NB4 (cell line): ENCODE data around the gene GZMM.

Experiments
- POLR2A ChIP-seq: IDR thresholded peaks from 2 replicates; pipeline ENCODE4 v1.6.1; 2011; ENCODE audit warnings: mild to moderate bottlenecking; ENCODE audit not compliant: insufficient read length; ENCODE audit errors: extremely low read depth
- TF ChIP-seq, protein P1 (sequence below): IDR thresholded peaks from one replicate; pipeline ENCODE4 v1.5.1; 2012; ENCODE audit warnings: low read depth, low read length

GRCh38 chr19:574658-575526 is 31.0 kb downstream of the GZMM start:
- TF ChIP-seq, protein P1, sequence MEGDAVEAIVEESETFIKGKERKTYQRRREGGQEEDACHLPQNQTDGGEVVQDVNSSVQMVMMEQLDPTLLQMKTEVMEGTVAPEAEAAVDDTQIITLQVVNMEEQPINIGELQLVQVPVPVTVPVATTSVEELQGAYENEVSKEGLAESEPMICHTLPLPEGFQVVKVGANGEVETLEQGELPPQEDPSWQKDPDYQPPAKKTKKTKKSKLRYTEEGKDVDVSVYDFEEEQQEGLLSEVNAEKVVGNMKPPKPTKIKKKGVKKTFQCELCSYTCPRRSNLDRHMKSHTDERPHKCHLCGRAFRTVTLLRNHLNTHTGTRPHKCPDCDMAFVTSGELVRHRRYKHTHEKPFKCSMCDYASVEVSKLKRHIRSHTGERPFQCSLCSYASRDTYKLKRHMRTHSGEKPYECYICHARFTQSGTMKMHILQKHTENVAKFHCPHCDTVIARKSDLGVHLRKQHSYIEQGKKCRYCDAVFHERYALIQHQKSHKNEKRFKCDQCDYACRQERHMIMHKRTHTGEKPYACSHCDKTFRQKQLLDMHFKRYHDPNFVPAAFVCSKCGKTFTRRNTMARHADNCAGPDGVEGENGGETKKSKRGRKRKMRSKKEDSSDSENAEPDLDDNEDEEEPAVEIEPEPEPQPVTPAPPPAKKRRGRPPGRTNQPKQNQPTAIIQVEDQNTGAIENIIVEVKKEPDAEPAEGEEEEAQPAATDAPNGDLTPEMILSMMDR = no peak
- no peak for TF ChIP-seq POLR2A
